Right hindlimb (tissue), 1 donor: Measurements from ENCODE around the gene KDF1.
"Not testable (repeated sequence)": the region's sequence is repeated elsewhere in the genome, so short reads cannot be mapped to it uniquely, and the experiment has no call there.

Experiments used
- DNase-seq: peaks from one replicate; pipeline ENCODE4 v3.0.0-alpha.2; 2018

Gene KDF1

DNA sequence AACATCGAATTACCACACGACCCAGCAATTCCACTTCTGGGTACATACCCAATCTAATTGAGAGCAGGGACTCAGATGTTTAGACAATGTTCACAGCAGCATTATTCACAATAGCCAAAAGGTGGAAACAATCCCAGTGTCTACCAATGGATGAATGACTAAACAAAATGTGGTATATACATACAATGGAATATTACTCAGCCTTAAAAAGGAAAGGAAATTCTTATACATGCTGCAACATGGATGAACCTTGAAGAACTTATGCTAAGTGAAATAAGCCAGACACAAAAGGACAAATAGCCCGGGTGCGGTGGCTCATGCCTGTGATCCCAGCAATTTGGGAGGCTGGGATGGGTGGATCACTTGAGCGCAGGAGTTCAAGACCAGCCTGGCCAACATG is 6.9 kb downstream of the KDF1 start:
- no peak for DNase-seq

DNA sequence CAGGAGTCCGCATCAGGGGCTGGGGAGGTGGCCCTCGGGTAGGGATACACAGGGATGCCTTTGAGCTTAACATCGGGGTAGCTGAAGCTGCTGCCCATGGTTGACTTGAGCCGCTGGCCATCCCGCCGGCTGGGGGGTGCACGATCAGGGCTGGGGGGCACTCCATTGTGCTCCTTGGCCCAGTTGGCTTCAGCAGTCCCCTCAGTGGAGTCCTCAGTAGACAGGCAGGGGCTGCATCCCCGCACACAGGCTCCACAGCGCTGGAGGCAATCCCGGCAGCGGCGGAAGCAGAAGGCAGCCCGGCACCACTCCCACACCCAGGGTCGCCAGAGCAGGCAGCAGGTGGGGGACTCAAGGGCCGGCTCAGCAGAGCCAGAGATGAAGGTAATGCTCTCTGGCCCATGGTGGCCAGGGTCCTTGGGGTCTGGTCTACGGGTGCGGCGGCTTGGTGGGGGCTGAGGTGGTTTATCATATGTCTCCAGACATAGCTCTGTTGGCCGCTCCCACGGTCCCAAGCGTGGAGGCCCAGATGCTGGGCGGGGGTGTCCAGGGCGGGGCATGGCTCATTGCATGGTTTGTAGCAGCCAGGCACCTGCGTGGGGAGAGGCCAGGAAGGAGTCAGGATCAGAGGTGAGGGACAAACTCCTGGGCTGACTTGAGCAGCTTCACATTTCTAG is 8.3 kb downstream of the KDF1 start:
- DNase-seq, result no peak

DNA sequence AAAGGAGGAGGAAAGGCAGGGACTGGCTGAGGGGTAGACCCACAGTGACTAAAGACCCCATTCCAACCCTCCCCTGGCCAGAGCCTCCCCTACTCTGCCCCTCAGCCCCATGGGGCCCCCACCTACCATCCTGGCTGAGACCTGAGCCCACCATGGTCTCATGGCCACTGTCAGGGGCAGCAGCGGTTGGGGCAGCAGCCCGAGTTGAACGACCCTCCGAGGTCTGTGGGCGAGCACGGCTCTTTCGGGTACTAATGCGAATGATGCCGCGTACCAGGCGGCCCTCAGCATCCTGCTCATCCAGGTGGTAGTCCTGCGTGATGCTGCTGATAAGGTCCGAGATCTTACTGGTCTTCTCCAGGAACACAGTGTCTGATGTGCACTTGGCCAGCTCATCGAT is 9.1 kb downstream of the KDF1 start:
- no peak for DNase-seq

DNA sequence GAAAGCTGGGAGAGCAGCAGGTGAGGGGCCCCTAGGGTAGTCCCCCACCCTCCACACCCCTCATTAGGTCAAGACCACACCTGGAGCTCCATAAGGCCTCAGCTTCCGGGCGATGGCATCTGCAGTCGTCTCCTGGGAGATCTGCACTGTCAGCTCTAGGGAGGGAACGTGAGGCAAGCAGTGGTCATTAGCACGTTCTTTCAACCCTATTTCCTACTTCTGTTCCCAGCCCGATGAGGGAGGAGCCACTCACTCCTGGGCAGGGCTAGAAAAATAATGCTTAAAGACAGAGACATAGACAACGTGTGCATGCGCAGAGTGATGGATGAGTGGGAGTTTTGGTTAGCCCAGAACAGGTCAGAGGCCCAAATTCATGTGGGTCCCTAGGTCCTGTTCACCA is 9.7 kb downstream of the KDF1 start:
- DNase-seq, result no peak

DNA sequence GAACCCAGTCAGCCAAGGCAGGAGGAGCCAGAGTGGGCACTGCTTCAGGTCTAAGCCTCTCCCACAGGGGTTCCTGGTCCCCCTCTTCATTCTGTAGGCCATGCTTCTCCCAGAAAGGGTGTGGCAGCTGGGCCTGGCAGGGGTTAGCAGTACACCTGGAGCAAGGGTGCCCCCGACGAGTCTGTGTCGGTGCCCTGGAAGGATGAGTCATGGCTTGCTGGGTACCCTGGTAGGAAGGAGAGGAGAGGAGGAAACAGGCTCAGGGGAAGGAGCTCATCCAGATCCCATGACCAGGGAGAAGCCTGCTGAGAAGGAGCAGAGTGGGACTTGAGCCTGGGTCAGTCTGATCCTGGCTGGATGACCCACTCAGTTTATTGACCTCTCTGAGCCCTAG is 10.3 kb downstream of the KDF1 start:
- no peak for DNase-seq

DNA sequence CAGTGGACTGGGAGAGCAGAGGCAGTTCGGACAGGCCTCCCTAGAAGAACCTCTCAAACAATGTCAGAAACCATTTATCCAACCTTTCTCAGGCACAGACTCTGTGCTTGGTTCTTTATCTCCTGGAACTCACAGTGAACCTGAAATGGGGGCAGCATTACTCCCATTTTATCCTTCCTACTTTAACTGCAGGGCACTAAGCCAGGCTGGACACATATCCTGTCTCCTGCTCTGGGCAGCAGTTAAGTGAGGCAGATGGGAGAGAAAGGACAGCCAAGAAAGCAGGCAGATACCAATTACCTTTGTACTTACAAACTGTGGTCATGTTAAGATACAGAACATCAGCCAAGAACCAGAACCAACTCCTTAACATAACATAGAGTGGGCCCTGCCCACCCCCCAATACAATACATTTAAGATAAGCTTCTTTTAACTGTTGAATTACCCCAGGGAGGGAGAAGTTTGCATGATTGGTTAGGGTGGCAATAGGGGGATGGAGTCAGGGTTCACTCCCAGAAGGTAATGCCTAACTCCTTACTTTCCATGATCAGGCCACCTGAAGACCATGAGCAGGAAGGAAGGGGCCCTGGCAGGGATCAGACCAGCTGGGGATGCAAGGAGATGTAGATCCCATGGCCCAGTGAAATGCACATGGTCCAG is 10.9 kb downstream of the KDF1 start:
- no peak for DNase-seq

DNA sequence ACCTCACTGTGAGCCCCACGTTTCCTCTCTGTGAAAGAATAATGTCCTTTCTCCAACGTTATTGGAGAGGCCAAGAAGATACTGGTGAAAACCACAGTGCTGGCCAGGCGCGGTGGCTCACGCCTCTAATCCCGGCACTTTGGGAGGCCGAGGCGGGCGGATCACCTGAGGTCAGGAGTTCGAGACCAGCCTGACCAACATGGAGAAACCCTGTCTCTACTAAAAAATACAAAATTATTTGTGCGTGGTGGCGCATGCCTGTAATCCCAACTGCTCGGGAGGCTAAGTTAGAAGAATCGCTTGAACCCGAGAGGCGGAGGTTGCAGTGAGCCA is 11.6 kb downstream of the KDF1 start:
- DNase-seq, result not testable (repeated sequence)

DNA sequence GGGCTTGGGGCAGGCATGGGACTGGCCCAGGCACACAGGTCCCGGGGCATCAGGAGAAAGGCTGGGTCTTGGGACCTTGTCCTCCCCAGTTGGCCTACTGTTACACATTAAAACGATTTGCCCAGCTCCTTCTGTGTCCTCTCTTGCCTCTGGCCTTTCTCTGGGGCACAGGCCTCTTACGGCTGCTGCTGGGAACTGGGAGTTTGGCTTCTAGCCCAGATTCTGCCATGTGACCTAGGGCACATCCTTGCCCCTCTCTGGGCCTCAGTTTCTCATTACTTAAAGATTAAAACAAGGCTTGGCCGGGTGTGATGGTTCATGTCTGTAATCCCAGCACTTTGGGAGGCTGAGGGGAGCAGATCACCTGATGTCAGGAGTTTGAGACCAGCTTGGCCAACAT is 14.0 kb downstream of the KDF1 start:
- no peak for DNase-seq

DNA sequence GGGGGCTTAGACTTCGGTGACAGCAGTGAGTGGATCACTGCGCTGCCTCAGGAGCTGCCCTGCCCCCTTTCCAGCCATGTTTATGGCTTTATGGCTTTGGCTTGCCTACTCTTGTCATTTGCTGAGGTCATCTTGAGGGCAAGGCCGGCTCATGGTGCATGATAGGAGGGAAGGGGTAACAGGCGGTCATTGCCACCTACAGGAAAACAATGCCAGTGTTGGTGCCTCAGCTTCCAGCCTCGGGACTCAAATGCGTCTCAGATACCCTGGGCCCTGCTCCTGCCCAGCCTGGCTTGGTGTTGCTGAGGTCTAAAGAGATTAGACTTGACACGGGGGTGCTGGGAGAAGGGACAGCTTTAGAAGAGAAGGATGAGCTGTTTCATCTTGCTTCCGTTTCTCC is 14.5 kb downstream of the KDF1 start:
- no peak for DNase-seq

DNA sequence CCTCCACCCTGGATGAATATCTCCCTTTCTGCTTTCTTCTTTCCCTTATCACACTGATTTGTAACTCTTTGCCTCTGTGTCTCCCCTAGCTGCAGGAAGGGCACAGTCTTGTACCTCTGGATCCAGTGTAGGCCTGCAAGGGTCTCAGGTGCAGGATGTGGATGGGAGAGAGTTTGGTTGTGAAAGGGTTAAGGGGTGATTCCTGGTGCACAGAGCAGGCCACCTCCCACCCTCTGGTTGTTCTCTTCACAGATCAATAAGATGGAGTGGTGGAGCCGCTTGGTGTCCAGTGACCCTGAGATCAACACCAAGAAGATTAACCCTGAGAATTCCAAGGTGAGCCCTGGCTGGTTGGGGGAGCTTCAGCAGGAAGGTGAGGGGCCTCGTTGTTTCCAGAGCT is 15.1 kb downstream of the KDF1 start:
- DNase-seq, result no peak

DNA sequence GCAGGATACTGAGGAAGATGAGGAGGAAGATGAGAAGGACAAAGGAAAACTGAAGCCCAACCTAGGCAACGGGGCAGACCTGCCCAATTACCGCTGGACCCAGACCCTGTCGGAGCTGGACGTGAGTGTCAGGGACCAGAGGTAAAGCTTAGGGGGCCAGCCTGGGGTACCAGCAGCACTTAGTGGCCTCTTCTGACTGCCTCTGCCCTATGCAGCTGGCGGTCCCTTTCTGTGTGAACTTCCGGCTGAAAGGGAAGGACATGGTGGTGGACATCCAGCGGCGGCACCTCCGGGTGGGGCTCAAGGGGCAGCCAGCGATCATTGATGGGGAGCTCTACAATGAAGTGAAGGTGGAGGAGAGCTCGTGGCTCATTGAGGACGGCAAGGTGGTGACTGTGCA is 17.6 kb downstream of the KDF1 start:
- no peak for DNase-seq

DNA sequence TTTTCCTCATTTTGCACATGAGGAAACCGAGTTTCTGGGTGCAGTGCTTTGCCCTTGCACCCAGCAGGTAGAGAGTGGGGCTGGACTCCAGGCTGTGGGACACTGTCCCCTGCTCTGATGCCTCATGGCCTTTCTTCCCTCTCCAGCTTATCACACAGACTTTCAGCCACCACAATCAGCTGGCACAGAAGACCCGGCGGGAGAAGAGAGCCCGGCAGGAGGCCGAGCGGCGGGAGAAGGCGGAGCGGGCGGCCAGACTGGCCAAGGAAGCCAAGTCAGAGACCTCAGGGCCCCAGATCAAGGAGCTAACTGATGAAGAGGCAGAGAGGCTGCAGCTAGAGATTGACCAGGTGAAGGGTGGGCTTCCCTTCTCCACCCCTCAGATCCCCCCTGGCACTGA is 19.0 kb downstream of the KDF1 start:
- no peak for DNase-seq

DNA sequence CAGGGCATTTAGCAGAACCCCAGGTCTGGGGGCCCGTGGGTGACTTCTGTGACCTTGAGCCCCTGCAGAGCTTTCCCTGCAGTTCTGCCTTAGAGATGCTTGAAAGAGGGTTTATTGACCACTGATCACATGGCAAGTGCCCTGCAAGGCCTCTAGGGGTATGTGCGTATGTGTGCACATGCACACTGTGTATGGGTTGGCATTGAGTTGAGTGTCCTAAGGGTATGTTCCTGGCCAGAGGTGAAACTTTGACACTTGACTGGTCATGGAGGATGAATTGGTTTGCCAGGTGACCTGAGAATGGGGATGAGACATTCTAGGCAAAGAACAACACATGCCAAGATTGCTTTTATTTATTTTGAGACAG is 21.6 kb downstream of the KDF1 start:
- no peak for DNase-seq

DNA sequence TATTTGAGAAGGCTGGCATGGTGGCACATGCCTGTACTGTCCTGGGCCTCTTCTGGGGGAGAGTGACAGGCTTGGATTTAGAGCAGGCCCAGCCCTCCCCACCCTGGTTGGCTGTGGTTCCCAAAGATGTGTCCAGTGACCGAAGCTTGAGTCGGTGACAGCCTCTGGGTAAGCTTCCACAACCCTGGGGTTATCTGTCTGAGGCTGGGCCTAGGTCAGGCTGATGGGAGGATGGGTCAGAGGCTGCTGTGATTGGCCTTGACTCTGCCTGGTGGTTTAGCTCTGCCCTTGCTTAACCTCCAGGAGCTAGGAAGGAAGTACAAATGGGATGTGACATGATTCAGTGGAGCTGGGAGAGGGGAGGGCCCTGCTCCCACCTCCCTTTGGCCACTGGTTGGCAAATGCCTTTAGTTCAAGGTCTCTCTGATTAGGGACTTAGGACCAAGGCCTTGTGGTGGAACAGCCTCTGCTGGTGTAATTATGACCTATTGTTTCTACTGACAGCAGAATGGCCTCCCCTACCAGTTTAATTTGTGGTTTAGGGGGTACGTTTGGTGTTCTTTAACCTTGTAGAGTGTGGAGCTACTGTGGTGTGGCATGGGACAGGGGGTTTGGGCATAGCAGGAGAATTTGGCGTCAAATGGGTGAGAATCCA is 22.1 kb downstream of the KDF1 start:
- DNase-seq, result no peak

DNA sequence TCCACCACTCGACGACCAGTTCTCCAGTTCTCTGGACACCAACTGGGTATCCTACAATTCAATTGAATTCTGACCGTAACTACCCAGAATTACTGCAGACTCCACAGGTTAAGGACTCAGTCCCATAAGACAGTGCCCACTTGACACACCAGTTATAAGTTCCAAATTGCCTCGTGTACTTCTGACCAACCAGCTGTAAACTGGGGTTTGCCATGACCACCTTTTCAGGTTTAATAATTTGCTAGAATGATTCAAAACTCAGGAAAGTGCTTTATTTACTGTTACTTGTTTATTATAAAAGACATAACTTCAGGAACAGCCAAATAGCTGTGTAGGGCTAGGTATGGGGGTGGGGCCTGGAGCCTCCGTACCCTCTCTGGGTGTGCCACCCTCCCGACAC is 23.4 kb downstream of the KDF1 start:
- DNase-seq, result no peak

DNA sequence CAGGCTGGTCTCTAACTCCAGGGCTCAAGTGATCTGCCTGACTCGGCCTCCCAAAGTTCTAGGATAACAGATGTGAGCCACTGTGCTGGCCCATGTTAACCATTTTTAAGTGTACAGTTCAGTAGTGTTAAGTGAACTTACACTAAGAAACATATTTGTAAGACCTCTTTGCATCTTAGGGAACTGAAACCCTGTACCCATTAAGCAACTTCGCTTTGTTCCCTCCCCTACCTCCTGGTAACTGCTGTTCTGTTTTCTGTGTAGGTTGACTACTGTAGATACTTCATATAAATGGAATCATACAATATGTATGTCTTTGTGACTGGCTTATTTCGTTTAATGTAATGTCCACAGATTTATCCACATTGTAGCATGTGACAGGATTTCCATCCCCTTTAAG is 27.7 kb downstream of the KDF1 start:
- no peak for DNase-seq

DNA sequence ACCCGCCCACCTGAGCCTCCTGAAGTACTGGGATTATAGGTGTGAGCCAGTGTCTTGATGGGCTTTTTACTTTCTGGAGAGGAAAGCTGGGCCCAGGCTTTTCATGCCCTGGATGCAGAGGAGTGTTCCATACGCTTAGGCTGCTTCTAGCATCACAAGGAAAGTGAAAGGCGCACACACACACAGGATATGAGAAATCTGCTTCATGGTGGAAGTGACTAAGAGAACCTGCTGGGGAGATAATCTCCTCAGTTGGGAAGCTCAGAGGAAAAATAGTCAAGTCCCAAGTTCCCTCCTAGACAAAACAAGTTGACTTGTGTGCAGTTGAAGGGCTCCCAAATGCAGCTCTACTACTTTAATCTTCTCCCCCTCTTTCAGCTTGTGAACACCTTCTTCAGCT is 36.6 kb downstream of the KDF1 start:
- no peak for DNase-seq

DNA sequence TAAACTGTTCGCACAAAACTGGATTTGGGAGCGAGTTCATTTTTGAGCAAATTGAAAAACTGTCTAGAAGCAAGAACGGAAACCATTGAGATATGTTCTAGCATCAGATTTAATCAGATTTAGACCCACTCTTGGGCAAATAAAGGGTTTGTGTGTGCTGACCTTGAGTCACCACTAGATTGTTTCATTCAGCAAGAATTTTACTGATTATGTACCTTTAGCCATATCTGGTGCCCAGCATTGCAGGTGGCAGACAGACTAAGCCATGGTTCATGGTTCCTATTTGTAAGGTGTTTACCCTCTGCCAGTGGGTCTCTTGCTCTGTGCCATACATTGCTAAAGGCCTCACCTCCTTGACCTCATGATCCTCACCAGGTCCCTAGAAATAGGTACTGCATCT is 37.4 kb downstream of the KDF1 start:
- DNase-seq, result no peak

DNA sequence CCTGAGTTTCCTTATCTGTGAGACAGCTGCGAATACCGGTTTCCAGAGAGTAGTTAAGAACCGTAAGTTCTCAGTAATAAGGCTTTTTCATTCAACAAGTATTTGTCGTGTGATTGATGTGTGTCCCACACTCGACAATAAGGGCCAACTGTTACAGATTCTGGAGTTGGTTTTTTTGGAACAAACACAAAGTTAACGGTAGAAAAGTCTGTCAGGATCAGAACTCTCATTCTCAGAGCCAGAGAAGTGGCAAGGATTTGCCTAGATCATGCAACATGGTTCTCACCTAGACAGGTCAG is 37.9 kb downstream of the KDF1 start:
- no peak for DNase-seq

DNA sequence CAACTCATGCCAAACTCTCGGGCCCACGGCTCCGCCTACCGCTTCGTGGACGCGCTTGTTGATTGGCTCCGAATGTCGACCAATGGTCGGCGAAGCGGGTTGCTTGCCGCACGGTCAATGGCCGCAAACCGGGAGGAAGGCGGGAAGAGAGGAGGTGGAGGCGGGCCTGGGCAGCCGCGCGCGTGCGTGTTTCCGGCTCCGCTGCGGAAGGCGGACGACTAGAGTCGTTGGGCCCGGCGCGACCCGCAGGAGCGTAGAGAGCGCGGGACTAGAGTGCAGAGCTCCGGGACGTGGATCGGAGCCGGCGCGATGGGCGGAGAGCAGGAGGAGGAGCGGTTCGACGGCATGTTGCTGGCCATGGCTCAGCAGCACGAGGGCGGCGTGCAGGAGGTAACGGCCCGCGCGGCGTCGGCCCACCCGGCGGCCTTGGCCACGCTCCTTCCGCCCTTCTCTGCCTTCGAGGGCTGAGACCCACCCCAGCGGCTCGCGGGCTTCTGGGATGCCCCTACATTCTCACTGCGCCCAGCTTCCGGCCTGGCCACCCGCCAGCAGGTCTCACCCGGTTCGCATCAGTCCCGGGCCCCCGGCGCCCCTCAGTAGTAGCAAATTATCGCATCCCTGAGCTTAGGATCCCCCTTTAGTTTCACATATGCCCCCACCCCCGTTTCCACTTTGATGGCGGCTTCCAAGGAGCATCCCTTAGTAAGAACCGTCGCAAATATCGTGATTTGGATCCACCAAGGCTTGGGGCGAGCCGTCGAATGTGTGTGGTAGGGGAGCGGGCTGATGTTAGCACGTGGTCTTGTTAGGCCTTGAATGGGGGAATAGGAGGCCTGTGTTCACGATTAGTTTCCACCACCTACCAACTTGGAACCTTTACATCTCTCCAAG is 38.5 kb downstream of the KDF1 start, which contains the start of gene NUDC:
Gene NUDC, plus strand, starts transcription at position 204 of the 891 bp plus-strand sequence. Its CDS starts 106 bp downstream, at position 310.
- DNase-seq, result peak; percentile 98

DNA sequence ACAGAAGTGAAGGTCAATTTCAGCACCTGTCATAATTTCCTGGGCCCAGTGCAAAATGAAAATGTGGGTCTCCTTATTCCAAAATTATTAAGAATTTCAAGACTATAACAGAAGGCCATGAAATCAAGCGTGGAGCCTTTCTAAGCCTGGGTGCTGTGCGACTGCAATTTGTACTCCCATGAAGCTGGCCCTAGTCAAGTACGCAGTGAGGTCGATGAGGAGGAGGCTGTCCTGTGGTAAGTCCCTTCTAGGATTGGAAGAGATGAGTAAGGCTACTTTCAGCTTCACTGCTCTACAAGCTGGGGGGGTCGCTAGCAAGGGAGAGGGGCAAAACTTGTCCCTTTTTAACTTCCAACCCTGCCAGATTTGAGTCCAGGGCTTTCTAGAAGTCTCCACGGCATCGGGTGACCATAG is 39.1 kb downstream of the KDF1 start:
- DNase-seq, result no peak

DNA sequence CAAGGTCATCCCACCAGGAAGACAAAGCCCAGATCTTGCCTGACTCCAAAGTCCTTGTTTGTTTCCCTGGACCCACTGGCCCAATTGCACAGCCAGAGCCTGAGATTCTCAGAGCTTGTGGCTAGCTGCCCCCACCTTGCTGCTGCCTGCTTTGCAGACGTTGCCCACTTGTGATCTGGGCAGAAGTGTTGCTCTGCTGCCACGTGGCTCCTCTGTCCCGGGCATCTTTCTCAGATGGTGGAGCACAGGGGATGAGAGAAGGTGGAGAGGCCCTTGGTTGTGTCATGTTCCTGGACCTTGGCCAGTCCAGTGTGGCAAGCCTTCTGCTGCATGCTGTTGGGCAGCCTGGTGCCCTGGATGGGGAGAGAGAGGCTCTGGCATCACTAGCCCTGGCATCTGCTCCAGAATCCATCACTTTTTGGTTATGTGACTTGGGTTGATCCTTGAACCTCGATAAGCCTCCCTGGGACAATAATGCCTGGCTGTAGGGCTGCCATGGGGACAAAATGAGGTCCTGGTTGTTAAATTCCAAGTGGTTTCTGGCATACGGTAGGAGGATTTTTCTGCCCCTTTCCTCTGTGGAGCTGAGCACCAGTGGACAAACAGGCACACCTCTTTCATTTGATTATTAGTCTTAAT is 44.9 kb downstream of the KDF1 start:
- no peak for DNase-seq
